GM18498 (cell line): Measurements from ENCODE around the gene MCF2L2.
"Not testable (repeated sequence)": the region's sequence is repeated elsewhere in the genome, so short reads cannot be mapped to it uniquely, and the experiment has no call there.

ENCODE experiments used
- ATAC-seq: cut with Tn5 transposase; IDR thresholded peaks from one replicate; pipeline ENCODE4 v1.9.1; 2021; ENCODE audit warnings: mild to moderate bottlenecking, moderate library complexity; ENCODE audit not compliant: unreplicated experiment

MCF2L2 gene, protein sequence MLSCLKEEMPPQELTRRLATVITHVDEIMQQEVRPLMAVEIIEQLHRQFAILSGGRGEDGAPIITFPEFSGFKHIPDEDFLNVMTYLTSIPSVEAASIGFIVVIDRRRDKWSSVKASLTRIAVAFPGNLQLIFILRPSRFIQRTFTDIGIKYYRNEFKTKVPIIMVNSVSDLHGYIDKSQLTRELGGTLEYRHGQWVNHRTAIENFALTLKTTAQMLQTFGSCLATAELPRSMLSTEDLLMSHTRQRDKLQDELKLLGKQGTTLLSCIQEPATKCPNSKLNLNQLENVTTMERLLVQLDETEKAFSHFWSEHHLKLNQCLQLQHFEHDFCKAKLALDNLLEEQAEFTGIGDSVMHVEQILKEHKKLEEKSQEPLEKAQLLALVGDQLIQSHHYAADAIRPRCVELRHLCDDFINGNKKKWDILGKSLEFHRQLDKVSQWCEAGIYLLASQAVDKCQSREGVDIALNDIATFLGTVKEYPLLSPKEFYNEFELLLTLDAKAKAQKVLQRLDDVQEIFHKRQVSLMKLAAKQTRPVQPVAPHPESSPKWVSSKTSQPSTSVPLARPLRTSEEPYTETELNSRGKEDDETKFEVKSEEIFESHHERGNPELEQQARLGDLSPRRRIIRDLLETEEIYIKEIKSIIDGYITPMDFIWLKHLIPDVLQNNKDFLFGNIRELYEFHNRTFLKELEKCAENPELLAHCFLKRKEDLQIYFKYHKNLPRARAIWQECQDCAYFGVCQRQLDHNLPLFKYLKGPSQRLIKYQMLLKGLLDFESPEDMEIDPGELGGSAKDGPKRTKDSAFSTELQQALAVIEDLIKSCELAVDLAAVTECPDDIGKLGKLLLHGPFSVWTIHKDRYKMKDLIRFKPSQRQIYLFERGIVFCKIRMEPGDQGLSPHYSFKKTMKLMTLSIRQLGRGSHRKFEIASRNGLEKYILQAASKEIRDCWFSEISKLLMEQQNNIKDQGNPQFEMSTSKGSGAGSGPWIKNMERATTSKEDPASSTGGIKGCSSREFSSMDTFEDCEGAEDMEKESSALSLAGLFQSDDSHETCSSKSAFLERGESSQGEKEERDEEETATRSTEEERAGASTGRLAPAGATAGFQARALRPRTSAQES

GRCh38 chr3:183428447-183429211 lies at the start of gene MCF2L2:
Gene MCF2L2, minus strand, starts transcription at chr3:183428619. Its CDS starts 642 bp downstream, at chr3:183427977.
- ATAC-seq, result peak; percentile 74

DNA sequence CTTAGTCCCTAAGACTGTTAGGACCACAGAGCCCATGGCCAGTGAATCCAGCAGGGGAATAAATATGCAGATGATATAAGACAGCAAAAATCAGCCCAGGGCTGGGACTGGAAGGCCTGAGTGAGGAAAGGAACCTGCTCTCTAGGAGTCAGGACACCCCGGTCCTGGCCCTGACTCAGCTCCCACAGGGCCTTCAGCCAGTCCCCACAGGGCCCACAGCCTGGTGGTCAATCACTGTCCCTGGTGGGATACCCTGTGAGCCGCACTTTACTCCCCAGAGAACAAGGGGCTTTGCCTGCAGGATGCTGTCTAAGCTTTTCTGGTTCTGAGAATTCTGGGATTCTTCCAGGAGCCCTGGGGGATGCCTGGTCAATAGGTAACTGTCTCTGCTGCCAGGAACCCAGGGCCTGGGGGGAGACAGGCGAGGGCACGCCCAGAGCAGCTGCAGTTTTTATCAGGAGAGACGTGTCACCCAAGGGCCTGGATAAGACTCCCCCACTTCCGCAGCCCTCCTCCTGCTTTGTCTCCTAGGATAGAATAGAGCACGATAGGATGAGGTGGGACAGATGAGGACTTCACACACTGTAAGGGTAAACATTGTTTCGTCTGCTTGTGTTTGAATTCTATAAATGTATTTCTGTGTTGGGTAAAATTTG lies 49.5 kb upstream of the MCF2L2 start:
- ATAC-seq, result no peak

GRCh38 chr3:183475764-183476162 lies 47.3 kb upstream of the MCF2L2 start:
- ATAC-seq, result not testable (repeated sequence)

- ATAC-seq, result no peak
These were observed 46.8 kb upstream of the MCF2L2 start for GRCh38 chr3:183475016-183475763.

DNA sequence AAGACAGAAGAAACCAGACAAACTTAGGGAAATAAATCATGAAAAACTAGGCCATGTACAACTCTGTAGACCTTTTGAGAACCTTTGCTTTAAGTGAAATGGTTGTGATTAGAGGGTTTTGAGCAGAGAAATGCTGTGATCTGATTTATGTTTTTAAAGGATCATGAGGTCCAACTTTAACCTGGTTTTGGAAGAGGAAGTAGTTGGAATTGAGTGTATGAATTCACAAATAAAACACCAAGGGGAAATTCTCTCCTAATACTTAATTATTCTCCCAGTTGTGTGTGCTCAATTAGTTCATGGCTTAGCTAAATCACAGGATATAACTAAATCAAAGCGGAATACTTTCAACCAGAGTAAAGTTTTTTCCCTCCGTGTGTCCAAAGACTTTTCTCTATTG lies 45.5 kb upstream of the MCF2L2 start:
- ATAC-seq, result no peak

DNA sequence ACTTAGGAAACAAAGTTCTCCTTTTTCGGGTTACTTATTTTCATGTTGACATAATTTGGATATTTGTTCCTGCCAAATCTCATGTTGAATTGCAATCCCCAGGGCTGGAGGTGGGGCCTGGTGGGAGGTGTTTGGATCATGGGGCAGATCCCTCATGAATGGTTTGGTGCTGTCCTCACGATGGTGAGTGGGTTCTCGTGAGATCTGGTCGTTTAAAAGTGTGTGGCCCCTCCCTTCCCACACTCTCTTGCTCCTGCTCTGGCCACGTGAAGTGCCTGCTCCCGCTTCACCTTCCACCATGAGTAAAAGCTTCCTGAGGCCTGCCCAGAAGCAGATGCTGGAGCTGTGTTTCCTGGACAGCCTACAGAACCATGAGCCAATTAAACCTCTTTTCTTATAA lies 43.7 kb upstream of the MCF2L2 start:
- ATAC-seq, result no peak

DNA sequence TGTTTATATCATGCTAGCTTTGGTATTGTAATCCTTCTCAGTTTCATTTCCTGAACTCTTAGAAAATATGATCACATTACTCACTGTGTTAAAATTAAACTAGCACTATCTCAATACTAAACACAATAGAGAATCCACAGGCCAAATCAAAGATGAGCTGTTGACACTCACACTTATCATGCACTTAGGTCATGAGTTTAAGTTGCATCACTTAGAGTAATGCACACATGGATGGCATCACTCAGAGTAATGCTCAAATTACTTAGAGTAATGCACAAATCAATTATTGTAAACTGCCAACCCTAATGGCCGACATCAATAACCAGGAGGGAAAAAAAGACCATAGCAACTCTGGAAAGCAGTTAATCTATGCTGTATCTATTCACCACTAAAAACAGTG lies 40.0 kb upstream of the MCF2L2 start:
- ATAC-seq, result no peak

GRCh38 chr3:183466575-183466974 lies 38.2 kb upstream of the MCF2L2 start:
- ATAC-seq, result no peak

GRCh38 chr3:183465710-183466109 lies 37.3 kb upstream of the MCF2L2 start:
- ATAC-seq, result not testable (repeated sequence)

DNA sequence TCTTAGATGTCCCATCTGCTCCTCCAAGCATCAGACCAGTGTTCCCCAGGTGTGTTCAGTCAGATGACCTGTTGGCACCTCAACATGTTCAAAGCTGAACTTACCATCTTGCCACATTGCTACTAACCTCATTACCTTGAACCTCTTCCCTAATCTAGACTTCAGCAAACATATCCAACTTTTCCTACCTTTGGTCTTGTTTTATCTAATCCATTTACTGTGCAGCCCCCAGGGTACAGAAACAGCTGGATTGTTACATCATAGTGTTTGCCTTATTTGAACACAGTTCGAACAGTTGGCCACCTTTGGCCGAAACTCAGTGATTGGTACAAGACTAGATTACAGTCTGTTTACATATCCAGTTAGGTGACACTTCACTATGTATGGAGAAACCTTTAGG lies 36.1 kb upstream of the MCF2L2 start:
- no peak for ATAC-seq

DNA sequence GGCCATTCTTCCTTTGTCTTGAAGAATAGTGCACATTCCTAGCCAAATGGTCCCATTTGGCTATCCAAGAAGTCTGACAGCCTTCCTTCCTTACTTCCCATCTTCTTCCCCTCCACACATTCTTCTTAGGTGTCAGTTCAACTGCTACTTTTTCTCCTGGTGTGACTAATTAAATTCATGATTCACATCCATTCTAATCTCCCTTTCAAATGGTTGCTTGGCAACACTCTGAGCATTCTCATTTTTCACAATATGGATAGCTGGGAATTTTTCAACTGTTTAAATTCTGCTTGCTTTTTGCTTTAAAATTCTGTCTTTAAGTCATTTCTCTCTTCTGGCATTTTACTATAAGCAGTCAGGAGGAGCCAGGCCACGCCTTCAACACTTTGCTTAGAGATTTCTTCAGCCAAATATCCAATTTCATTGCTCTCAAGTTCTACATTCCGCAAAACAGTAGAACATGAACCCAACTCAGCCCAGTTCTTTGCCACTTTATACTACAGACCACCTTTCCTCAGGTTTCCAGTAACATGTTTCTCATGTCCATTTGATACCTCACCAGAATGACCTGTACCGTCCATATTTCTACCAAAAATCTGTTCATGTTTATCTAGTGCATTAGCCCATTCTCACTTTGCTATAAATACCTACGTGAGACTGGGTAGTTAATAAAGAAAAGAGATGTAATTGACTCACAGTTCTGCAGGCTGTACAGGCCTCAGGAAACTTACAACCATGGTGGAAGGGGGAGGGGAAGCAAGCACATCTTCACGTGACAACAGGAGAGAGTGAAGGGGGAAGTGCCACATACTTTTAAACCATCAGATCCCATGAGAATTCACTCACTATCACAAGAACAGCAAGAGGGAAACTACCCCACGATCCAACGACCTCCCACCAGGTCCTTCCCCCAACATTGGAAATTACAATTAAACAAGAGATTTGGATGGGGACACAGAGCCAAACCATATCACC lies 31.9 kb upstream of the MCF2L2 start:
- no peak for ATAC-seq

DNA sequence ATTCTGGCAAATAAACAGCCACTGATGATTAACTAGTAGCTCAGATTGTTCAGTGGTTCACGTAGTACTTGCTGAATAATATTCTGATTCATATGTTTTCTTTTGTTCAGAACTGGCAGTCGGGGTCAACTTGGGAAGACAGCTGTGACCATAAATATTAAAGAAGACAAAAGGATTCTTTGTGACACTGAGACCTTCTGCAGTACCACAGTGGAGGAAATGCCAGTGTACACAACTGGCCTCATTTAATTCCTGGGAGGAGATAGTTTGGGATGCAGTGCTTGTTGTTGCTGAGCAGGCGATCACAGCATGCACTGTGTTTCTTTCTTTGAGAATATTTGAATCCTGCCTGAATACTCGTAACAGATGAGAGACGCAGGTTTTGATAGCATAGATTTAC lies 26.7 kb upstream of the MCF2L2 start:
- no peak for ATAC-seq

GRCh38 chr3:183454064-183454463 lies 25.6 kb upstream of the MCF2L2 start:
- no peak for ATAC-seq

DNA sequence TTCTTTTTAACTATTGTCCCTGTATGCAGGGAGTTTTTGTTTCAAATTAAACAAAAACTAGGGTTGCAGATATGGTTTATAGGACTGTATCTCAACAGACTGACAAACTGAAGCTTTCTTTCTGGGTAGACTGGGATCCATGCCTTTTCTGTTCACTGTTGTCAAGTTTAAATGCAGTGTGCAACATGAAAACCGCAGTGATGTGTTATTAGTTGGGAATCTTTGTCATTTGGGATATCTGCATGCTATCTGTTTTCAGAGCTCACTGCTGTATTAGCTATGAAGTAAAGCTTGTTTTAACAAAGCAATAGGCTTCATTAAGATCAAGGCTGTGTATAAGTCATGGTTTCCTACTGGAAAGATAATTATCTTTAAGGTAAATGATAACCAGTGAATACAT lies 21.4 kb upstream of the MCF2L2 start:
- no peak for ATAC-seq

- no peak for ATAC-seq
These were observed 21.0 kb upstream of the MCF2L2 start for GRCh38 chr3:183449391-183449790.

DNA sequence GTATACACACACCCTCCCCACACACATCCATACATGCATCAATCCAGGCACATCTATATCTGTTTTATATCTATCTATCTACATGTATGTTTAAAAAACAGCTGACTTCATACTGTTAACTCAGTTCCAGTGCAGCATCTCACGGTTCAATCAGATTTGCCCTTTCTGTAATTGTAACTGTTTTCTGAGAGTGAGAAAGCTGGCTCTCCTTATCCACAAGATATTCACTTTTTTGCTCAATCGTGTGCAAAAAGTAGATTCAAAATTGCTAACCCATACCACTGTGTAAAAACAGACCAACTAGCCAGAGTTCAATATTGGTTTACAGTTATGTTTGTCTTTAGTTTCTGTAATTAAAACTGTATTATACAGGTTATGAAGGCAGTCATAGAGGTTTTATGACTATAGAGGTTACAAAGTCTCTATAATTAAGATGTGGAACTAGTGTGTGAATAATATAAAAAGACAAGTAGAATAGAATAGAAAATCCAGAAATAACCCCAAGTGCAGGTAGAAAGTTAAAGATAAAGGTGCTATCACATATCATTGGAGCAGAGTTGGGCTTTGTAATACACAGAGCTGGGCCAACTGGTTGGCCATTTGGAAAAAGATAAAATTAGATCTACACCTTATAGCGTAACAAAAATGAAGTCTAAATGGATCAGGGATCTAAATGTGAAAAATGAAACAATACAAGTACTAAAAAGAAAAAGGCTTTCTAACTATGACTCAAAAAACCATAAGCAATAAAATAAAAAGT lies 20.1 kb upstream of the MCF2L2 start:
- ATAC-seq, result no peak

- ATAC-seq, result peak; percentile 81
These were observed 19.0 kb upstream of the MCF2L2 start for GRCh38 chr3:183447206-183448001.
